CD4-positive, alpha-beta T cell treated with Interferon alpha-2 for 1 hour (primary cell): ENCODE measurements around the gene STIP1.

Experiments
- DNase-seq, 2 donors: peaks; one replicate each; pipeline ENCODE4 v3.0.0-alpha.2; 2020 to 2022

STIP1 gene

DNA sequence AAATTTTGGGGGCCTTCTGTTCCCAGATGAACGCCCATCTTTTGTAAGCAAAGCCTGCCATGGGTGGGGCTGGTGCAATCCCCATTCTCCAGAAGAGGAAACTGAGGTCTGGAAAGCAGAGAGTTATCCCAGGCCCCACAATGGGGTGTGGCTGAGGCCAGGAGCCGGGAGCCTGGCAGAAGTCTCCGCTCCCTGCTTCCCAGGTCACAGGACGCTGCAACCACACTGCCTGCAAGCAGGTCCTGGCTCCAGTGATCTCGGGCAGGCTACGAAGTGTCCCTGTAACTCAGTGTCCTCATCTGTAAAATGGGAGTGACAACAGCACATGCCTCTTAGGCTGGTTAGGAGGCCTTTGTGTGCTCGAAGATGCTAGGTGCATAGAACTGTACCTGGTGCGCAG is 67.1 kb downstream of the STIP1 start:
- DNase-seq = no peak

DNA sequence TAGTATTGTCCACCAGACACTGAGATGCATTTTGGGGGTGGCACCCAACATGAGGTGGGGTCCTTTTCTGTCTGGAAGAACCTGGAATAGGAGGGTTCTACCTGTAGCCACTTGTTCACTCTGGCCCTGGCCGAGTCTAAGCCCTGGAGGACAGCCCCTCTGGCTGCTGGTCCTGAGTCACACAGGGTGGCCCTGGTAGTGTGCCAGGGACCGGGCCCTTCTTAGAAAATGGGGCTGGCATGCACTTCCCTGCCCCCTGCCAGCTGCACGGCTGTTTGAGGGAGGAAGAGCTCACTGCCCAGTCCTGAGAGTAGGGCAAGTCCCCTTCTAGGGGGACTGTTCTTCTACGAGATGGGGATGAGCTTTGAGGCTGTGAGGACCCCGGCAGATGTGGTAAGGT is 67.5 kb downstream of the STIP1 start:
- no peak for DNase-seq
